K562 (cell line): Measurements from ENCODE around the gene ASCL2. TPM values are rescaled to one million over a fixed set of nuclear protein-coding genes. Genes with fewer than 3 reads are reported as not detected.

Source experiments
- ATAC-seq: fragments of 200-7000 bp; cut with Tn5 transposase; 3 replicates; pipeline ENCODE4 v1.9.1; 2020; ENCODE audit warnings: moderate library complexity
- BruUV-seq: library from RNA; stranded (reverse); fragments of 400-500 nt; replicated peaks from 2 replicates; lab custom pipeline; 2021; lab: Mats Ljungman, UMichigan
- CTCF ChIA-PET: fragments of 300-600 bp; formaldehyde crosslinking; extraction: SDS; loops from one replicate; lab custom pipeline; 2021; ENCODE audit warnings: low intra/inter-chr PET ratio; lab: Yijun Ruan, JAX
- POLR2A ChIA-PET: fragments of 300-600, 350-650 bp; sonication (Branson Sonifier 250); formaldehyde crosslinking; extraction: SDS; loops from one replicate; lab custom pipeline; 2021; ENCODE audit warnings: antibody characterized with exemption, inconsistent platforms; lab: Yijun Ruan, JAX
- DNase-seq, 4 experiments: peaks; one replicate each; pipeline versions ENCODE4 v3.0.0 to v3.0.0-alpha.2; 2011 to 2018; ENCODE audit warnings: low spot score in 3 of 4, mixed read lengths in 3 of 4; ENCODE audit errors: extremely low read depth in 1 of 4
- FAIRE-seq: peaks from 2 replicates; lab custom pipeline; 2011; peaks lifted over from hg19 to GRCh38; lab: Jason Lieb, UNC
- H2AFZ ChIP-seq: 2 replicates; pipeline ENCODE4 v1.6.0; 2011; ENCODE audit warnings: low read depth, low read length, control low read depth, inconsistent platforms
- H3K27ac ChIP-seq: fragments of 200-600 bp; 3 replicates; pipeline ENCODE4 v1.8.0; 2011; ENCODE audit warnings: low read depth, mild to moderate bottlenecking, control low read depth, inconsistent platforms, low read length, moderate library complexity, mixed read lengths; ENCODE audit errors: extremely low read depth
- H3K27me3 ChIP-seq, 2 experiments: fragments of 300-600 bp in 1 of 2; 2 replicates in 1 of 2; 3 replicates in 1 of 2; pipeline versions ENCODE4 v1.6.0 to v1.8.0; 2011; ENCODE audit warnings: inconsistent platforms in 2 of 2, low read length in 2 of 2, mild to moderate bottlenecking in 1 of 2, mixed read lengths in 1 of 2, moderate library complexity in 1 of 2; ENCODE audit not compliant: control insufficient read depth in 2 of 2, insufficient read depth in 2 of 2
- H3K36me3 ChIP-seq: fragments of 300-600 bp; 3 replicates; pipeline ENCODE4 v1.8.0; 2011; ENCODE audit warnings: mild to moderate bottlenecking, low read length, inconsistent platforms; ENCODE audit not compliant: control insufficient read depth, insufficient read depth
- H3K4me1 ChIP-seq, 2 experiments: fragments of 200-600 bp in 1 of 2; replicated peaks in 1 of 2; 2 replicates in 1 of 2; 3 replicates in 1 of 2; pipeline versions ENCODE4 v1.5.1 to v1.8.0; 2011; ENCODE audit warnings: inconsistent platforms in 2 of 2, low read length in 2 of 2, mild to moderate bottlenecking in 1 of 2, mixed read lengths in 1 of 2, moderate library complexity in 1 of 2; ENCODE audit not compliant: control insufficient read depth in 2 of 2, insufficient read depth in 2 of 2
- H3K4me2 ChIP-seq: 2 replicates; pipeline ENCODE4 v1.6.1; 2011; ENCODE audit warnings: low read length, control low read depth, inconsistent platforms, mixed read lengths; ENCODE audit not compliant: insufficient read depth
- H3K4me3 ChIP-seq: fragments of 200-600 bp; sonication (generic), shearing (Covaris generic); 2 replicates; pipeline ENCODE4 v1.5.1; 2016; ENCODE audit warnings: control low read depth, inconsistent platforms
- H3K79me2 ChIP-seq: fragments of 200-600 bp; 3 replicates; pipeline ENCODE4 v1.8.0; 2011; ENCODE audit warnings: low read length, inconsistent platforms; ENCODE audit not compliant: control insufficient read depth, insufficient read depth
- H3K9ac ChIP-seq, 2 experiments: 2 replicates each; pipeline versions ENCODE4 v1.6.0 to v1.6.1; 2011; ENCODE audit warnings: low read depth in 2 of 2, low read length in 2 of 2, control low read depth in 1 of 2, inconsistent platforms in 1 of 2, mild to moderate bottlenecking in 1 of 2, mixed read lengths in 1 of 2; ENCODE audit not compliant: insufficient read depth in 1 of 2
- H3K9me1 ChIP-seq: one replicate; pipeline ENCODE4 v1.6.0; 2011; ENCODE audit warnings: inconsistent platforms, mild to moderate bottlenecking, low read length, moderate library complexity; ENCODE audit not compliant: control insufficient read depth, insufficient read depth
- H3K9me3 ChIP-seq: replicated peaks from 2 replicates; pipeline ENCODE4 v1.5.1; 2011; ENCODE audit warnings: low read depth, low read length, inconsistent platforms; ENCODE audit not compliant: control insufficient read depth, insufficient read depth
- H4K20me1 ChIP-seq: replicated peaks from 2 replicates; pipeline ENCODE4 v1.6.1; 2011; ENCODE audit warnings: low read length, inconsistent platforms, mixed read lengths; ENCODE audit not compliant: control insufficient read depth, insufficient read depth
- IRF9 ChIP-seq: fragments of 450-650 bp; IDR thresholded peaks from 2 replicates; pipeline ENCODE4 v1.6.1; 2016; ENCODE audit warnings: missing biosample characterization, missing genetic modification characterization
- SMC3 ChIP-seq: conservative IDR thresholded peaks from 2 replicates; pipeline ENCODE4 v1.6.1; 2011; ENCODE audit warnings: low read depth, low read length, improper control_type of control experiment; ENCODE audit not compliant: insufficient read depth
- ZNF175 ChIP-seq: fragments of 200-800 bp; sonication (Bioruptor generic); IDR thresholded peaks from 2 replicates; pipeline ENCODE4 v1.6.1; 2016; ENCODE audit warnings: low read depth, mild to moderate bottlenecking, missing genetic modification characterization, missing compliant biosample characterization
- ZNF41 ChIP-seq: fragments of 250-450 bp; sonication (Bioruptor Pico); conservative IDR thresholded peaks from 2 replicates; pipeline ENCODE4 v1.4.0; 2020; ENCODE audit warnings: mild to moderate bottlenecking
- WGBS: fragments of 100-300 bp; shearing (Covaris generic); methylation state at CpG from one replicate; pipeline ENCODE4 v1.1.6; 2016; ENCODE audit warnings: low coverage, mixed read lengths; ENCODE audit not compliant: insufficient coverage; ENCODE audit errors: missing lambda C conversion rate; 5-methylcytosine and 5-hydroxymethylcytosine counted together
- in situ Hi-C: fragments of 300-500 bp; cut with MboI; formaldehyde crosslinking; loops from 4 replicates; pipeline ENCODE4 v1.15.0; 2018; ENCODE audit warnings: inconsistent platforms, mixed read lengths
- intact Hi-C: fragments of 100-400 bp; cut with micrococcal nuclease; formaldehyde crosslinking; loops from 2 replicates; pipeline ENCODE4 v1.14.2; 2022
- polyA plus RNA-seq, 8 experiments: library from polyadenylated mRNA; depleted of rRNA in 4 of 8; stranded (reverse) in 5 of 8; unstranded in 3 of 8; fragments of >200 nt; fragmentation: Nextera tagmentation in 2 of 8; fragmentation: Illumina TruSeq in 1 of 8; extraction: Ambion mirVana in 2 of 8; extraction: Trizol in 1 of 8; gene quantifications; 2 replicates each; pipeline versions ENCODE4 v1.2.1 to v1.2.3, GENCODE V29; 2011 to 2014; ENCODE audit warnings: inconsistent platforms in 1 of 8, missing spikeins in 1 of 8
- total RNA-seq, 7 experiments: library from RNA; depleted of rRNA in 6 of 7; stranded (reverse); fragments of >200 nt in 6 of 7; fragmentation: Illumina TruSeq in 2 of 7; extraction: Trizol in 2 of 7; gene quantifications; 2 replicates each; pipeline versions ENCODE4 v1.2.1 to v1.2.3, GENCODE V29; 2011 to 2021; ENCODE audit warnings: low replicate concordance in 1 of 7

The ASCL2 gene
- total and polyA plus RNA-seq, 9 of the 15 experiments (the other 6 are each of a cell fraction or from before 2014, with no cell fraction given): 0.11 to 1.4 (median 0.36) TPM; not detected in 2

- Histone ChIP-seq H3K79me2 (no peaks in the 10 kb centered on the region), H3K27ac (no peak overlapping the region), H3K27me3 (peaks cover 0 to 31% of the 10 kb centered on the region in 2 experiments; a peak in 3 of 5 replicates), H3K9me3 (no peaks in the 10 kb centered on the region; the same call in 1 of the 2 replicates), H3K4me1 (peaks cover 0 to 12% of the 10 kb centered on the region in 2 experiments; a peak in 2 of 5 replicates), H3K9me1 (no peaks in the 10 kb centered on the region), H4K20me1 (no peaks in the 10 kb centered on the region), H3K4me3 (no peak overlapping the region), H3K4me2 (no peak overlapping the region), H3K36me3 (no peaks in the 10 kb centered on the region), H3K9ac (no peak overlapping the region), H2AFZ (no peak overlapping the region)
- DNase-seq (no peak), FAIRE-seq (no peak), ATAC-seq (no peak)
- POLR2A ChIA-PET: no interaction called here
- 0% methylated on average over 1 of the region's 1 CpG for WGBS
- in situ Hi-C loops (no loop called here), intact Hi-C loops (no loop called here)
- no TSS peak for BruUV-seq
- CTCF ChIA-PET: no interaction called here
- TF ChIP-seq ZNF175 (CRISPR knock-in tag) (no peak), IRF9 (tag) (no peak), ZNF41 (no peak), SMC3 (no peak)
Measured at GRCh38 chr11:2221024-2221423, 49.4 kb downstream of the ASCL2 start.
